ENCODE measurements around the gene PLEKHG2. TPM values are rescaled to one million over a fixed set of nuclear protein-coding genes. Genes with fewer than 3 reads are reported as not detected.

PLEKHG2 gene
- total and polyA plus RNA-seq, 2 donors from 2014 or later: 8.5 to 29.7 TPM

- FAIRE-seq (no peak), DNase-seq (no peak)
- intact Hi-C loops (cut with DNase I): no loop called here
- no peaks in the 10 kb centered on the region for H3K9me3 ChIP-seq (ENCODE audit: control insufficient read depth in 2 of 3, insufficient read depth in 1 of 3, low read length in 3 of 3)
- H3K27ac ChIP-seq (ENCODE audit: low read depth in 2 of 2, low read length in 2 of 2): no peak overlapping the region
- H3K36me3 ChIP-seq (ENCODE audit: control insufficient read depth in 2 of 3, insufficient read depth in 3 of 3, low read length in 3 of 3): peaks cover 0 to 9% (median 2%) of the 10 kb centered on the region in 3 donors
- H3K27me3 ChIP-seq (ENCODE audit: control insufficient read depth, insufficient read depth, low read length): no peaks in the 10 kb centered on the region
- no peak overlapping the region for H3K9ac ChIP-seq (ENCODE audit: low read length in 3 of 3)
- no peaks in the 10 kb centered on the region for H3K4me1 ChIP-seq (ENCODE audit: control insufficient read depth in 2 of 3, insufficient read depth in 2 of 3, low read depth in 1 of 3, low read length in 3 of 3)
- H3K4me3 ChIP-seq (ENCODE audit: low read length in 3 of 3): no peak overlapping the region
- TF ChIP-seq CTCF (IDR thresholded peaks at IDR 0.05; ENCODE audit: borderline replicate concordance, extremely low read depth, insufficient read depth): no peak
Measured at GRCh38 chr19:39420769-39421168, 8.3 kb downstream of the PLEKHG2 start.

GRCh38 chr19:39422020-39422419, 9.6 kb downstream of the PLEKHG2 start:
- H3K9ac ChIP-seq (ENCODE audit: low read length in 3 of 3): no peak overlapping the region
- no peak for TF ChIP-seq CTCF (IDR thresholded peaks at IDR 0.05; ENCODE audit: borderline replicate concordance, extremely low read depth, insufficient read depth)
- no peak overlapping the region for H3K4me3 ChIP-seq (ENCODE audit: low read length in 3 of 3)
- no peak for FAIRE-seq
- H3K36me3 ChIP-seq (ENCODE audit: control insufficient read depth in 2 of 3, insufficient read depth in 3 of 3, low read length in 3 of 3): peaks cover 0 to 9% (median 2%) of the 10 kb centered on the region in 3 donors
- intact Hi-C loops (cut with DNase I): no loop called here
- no peak for DNase-seq
- no peaks in the 10 kb centered on the region for H3K27me3 ChIP-seq (ENCODE audit: control insufficient read depth, insufficient read depth, low read length)
- H3K9me3 ChIP-seq (ENCODE audit: control insufficient read depth in 2 of 3, insufficient read depth in 1 of 3, low read length in 3 of 3): no peaks in the 10 kb centered on the region
- no peaks in the 10 kb centered on the region for H3K4me1 ChIP-seq (ENCODE audit: control insufficient read depth in 2 of 3, insufficient read depth in 2 of 3, low read depth in 1 of 3, low read length in 3 of 3)
- no peak overlapping the region for H3K27ac ChIP-seq (ENCODE audit: low read depth in 2 of 2, low read length in 2 of 2)

- H3K4me3 ChIP-seq (ENCODE audit: low read length in 3 of 3): no peak overlapping the region
- H3K4me1 ChIP-seq (ENCODE audit: control insufficient read depth in 2 of 3, insufficient read depth in 2 of 3, low read depth in 1 of 3, low read length in 3 of 3): peaks cover 0 to 2% (median under 1%) of the 10 kb centered on the region in 3 donors
- H3K9ac ChIP-seq (ENCODE audit: low read length in 3 of 3): no peak overlapping the region
- no peak for TF ChIP-seq CTCF (IDR thresholded peaks at IDR 0.05; ENCODE audit: borderline replicate concordance, extremely low read depth, insufficient read depth)
- DNase-seq (no peak), FAIRE-seq (no peak)
- intact Hi-C loops (cut with DNase I): no loop called here
- H3K27ac ChIP-seq (ENCODE audit: low read depth in 2 of 2, low read length in 2 of 2): no peak overlapping the region
- no peaks in the 10 kb centered on the region for H3K27me3 ChIP-seq (ENCODE audit: control insufficient read depth, insufficient read depth, low read length)
- no peaks in the 10 kb centered on the region for H3K9me3 ChIP-seq (ENCODE audit: control insufficient read depth in 2 of 3, insufficient read depth in 1 of 3, low read length in 3 of 3)
- H3K36me3 ChIP-seq (ENCODE audit: control insufficient read depth in 2 of 3, insufficient read depth in 3 of 3, low read length in 3 of 3): peaks cover 0 to 8% (median 2%) of the 10 kb centered on the region in 3 donors
Measured at GRCh38 chr19:39423258-39424086, 11.0 kb downstream of the PLEKHG2 start.

All from kidney (tissue), 14 donors.